Stimulated activated CD4-positive, alpha-beta T cell treated with anti-CD3 and anti-CD28 coated beads, TNF-alpha, amount 100 ng/mL, for 1 hour (primary cell): ENCODE measurements around the gene ABLIM1.

Source experiments
- DNase-seq, 3 donors: peaks; one replicate each; pipeline ENCODE4 v3.0.0-alpha.2; 2020; ENCODE audit warnings: low read depth in 3 of 3, low spot score in 1 of 3

Gene ABLIM1

DNA sequence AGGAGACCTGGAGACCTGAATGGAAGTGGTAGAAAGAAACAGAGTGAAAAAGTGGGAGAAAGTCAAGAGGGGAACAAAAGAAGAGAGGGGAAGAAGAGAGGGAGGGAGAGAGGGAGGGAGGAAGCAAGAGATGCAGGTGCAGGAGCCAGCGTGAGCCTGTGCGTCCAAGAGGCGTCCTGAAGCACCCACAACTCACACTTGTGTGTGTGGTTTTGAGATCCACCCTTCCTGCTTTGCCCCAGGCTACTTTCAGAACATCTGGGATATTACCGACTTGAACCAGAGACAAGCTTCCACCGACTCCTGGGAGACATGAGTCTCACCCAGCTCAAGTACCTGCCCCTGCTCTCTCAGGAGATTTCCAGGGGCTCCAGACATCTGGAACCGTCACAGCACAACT lies 263.5 kb downstream of the ABLIM1 start:
- no peak for DNase-seq

DNA sequence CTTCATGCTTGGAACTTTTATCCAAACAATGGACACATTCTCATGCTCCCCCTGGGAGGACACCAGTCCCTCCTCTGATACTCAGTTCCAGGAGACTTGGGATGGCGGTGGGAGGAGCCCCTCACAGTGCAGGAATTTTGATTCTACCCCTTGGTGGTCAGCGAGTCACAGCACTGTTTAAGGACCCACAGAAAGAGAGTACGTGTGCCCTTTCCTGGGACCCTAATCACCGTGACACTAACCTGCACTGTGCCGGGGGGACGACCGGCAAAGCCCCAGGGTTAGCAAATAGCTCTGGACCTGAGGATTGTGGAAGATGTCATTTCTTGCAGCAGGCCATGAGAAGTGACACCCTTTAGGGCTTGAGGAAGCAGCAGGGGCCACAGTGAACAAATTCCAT lies 264.2 kb downstream of the ABLIM1 start:
- DNase-seq, result no peak

DNA sequence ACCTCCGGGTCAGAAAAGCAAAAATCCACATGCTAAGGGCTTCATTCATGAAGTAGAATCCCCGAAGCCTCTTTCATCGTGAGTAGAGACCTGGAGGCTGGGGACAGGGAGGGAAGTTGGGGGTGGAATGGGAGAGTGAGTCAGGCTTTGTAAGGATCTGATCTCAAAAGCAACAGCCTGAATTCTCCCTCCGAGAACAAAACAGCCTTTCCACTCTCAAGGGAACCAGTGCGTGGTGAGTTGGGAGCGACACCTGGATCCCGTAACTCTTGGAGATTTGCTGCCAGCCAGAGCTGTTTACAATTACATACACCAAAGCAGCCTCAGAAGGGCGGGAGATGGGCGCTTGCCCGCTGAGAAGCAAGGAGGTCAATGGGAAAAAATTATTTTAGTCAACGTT lies 264.6 kb downstream of the ABLIM1 start:
- no peak for DNase-seq

- no peak for DNase-seq
Observed at GRCh38 chr10:114392112-114392835, 265.8 kb downstream of the ABLIM1 start.

DNA sequence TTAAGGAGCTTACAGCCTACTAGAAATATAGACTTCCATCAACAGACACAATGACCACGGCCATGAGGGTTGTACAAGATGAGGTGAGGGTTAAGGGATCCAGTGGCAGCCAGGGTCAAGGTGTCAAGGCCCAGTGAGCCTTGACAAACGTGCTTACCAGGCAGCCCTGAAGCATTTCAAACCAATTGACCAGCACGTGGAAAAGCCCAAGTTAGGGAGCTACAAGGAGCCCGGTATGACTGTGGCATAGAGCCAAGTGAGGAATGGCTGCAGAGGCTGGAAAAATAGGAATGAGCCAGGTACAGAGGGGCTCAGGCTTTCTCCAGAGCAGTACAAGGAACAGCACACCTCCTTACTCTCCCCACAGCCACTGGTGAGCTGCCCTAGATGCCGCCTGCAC lies 266.5 kb downstream of the ABLIM1 start:
- DNase-seq, result no peak

- no peak for DNase-seq
Observed at GRCh38 chr10:114389426-114389825, 268.6 kb downstream of the ABLIM1 start.

DNA sequence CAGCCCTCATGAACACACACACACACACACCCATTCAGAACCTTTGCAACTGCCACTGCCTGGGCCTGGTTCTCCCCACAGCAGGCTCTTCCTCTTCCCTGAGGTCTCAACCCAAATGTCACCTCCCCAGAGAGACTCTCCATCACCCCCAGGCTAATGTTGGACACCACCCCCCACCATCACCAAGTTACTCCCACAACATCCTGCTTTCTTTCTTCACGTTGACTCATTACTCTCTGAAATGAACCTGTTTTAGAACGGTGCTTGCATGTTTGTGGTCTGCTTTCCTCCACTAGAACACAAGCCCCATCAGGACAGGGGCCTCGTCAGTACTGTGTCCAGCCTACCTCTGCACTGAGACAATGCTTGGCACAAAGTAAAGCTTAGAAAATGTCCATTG lies 269.8 kb downstream of the ABLIM1 start:
- DNase-seq, result no peak

GRCh38 chr10:114387784-114388183 lies 270.3 kb downstream of the ABLIM1 start:
- DNase-seq, result no peak

DNA sequence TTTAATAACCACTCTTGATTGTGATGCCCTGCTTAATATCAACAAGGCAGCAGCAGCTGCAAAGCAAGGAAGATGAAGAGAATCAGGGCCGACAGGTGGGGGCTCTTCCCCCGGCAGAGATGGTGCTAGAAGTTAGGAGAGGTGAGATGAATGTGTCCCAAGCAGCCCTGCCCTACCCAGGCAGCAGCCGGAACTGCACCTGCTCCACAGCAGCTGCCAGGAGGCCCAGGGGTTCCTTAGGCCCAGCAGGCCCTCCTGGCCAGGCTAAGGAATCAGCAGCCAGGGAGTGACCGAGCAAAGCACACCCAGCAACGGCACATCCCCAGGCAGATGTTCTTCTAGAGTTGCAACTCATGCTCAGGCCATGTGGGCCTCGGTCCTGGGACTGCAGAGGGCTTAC lies 271.6 kb downstream of the ABLIM1 start:
- no peak for DNase-seq

GRCh38 chr10:114385557-114385956 lies 272.5 kb downstream of the ABLIM1 start:
- no peak for DNase-seq

DNA sequence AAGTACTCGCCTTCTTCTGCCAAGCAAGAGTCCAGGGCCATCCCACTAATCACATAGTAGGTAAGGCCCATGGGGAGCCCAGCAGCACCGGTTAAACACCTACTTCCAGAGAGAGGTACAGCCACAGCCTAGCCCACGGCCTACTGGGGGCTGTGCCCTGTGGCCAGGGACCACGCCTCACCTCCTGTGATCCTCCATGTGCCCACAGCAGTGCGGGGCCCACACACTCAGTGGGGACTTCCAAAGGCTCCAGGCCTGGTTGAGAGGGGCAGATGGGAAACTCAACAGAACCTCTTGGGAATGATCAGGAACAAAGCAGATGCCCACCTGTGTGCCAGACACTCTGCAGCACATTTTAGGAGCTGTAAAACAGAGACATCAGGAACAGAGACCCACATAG lies 273.5 kb downstream of the ABLIM1 start:
- no peak for DNase-seq

DNA sequence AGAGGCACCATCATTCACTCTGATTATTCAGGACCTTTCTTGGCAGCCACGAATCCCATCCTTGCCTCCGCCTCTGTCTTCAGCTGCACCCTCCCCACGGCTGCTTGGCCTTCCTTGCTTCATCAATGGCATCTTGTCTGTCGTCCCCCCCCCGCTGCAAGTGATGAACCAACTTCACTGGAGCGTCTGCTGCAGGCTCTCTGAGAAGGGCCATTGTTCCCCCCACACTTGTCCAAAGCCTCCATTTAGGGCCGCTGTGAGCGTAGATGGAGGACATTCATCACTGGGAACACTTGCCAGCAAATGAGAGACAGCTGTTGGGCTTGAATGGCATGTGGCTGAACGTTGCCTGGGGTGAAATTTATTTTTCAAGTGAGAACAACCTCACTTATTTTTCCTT lies 273.9 kb downstream of the ABLIM1 start:
- DNase-seq, result no peak
